Measurements from ENCODE around the gene SSX2B.
"Not testable (repeated sequence)": the region's sequence is repeated elsewhere in the genome, so short reads cannot be mapped to it uniquely, and the experiment has no call there.

Gene SSX2B, protein sequence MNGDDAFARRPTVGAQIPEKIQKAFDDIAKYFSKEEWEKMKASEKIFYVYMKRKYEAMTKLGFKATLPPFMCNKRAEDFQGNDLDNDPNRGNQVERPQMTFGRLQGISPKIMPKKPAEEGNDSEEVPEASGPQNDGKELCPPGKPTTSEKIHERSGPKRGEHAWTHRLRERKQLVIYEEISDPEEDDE

DNA sequence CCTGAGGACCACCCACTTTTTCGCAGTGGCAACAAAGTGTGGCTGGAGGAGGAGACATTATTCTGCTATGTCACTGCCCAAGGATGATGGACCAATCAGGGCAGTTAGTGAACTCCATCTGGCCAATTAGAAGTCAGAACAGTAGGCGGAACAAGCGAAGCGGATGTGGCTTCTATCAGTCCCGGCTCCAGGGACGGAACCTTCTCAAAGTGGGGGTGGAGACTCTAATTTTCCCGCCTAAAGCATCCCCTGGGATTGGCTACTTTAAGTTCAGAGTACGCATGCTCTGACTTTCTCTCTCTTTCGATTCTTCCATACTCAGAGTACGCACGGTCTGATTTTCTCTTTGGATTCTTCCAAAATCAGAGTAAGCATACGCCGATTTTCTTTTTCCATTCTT is at the start of gene SSX2B:
SSX2B (plus strand) TSS at position 301 of the 400 bp plus-strand sequence. CDS start 1,429 bp downstream, outside the sequence.
- not testable (repeated sequence) for DNase-seq (ENCODE audit: low read depth, low spot score)

DNA sequence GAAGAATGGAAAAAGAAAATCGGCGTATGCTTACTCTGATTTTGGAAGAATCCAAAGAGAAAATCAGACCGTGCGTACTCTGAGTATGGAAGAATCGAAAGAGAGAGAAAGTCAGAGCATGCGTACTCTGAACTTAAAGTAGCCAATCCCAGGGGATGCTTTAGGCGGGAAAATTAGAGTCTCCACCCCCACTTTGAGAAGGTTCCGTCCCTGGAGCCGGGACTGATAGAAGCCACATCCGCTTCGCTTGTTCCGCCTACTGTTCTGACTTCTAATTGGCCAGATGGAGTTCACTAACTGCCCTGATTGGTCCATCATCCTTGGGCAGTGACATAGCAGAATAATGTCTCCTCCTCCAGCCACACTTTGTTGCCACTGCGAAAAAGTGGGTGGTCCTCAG is 44.0 kb upstream of the SSX2B start, which contains the start of gene SSX2:
SSX2 (minus strand) TSS at position 101 of the 400 bp plus-strand sequence. CDS start 1,429 bp downstream, outside the sequence.
- DNase-seq (ENCODE audit: low read depth, low spot score) = not testable (repeated sequence)

DNA sequence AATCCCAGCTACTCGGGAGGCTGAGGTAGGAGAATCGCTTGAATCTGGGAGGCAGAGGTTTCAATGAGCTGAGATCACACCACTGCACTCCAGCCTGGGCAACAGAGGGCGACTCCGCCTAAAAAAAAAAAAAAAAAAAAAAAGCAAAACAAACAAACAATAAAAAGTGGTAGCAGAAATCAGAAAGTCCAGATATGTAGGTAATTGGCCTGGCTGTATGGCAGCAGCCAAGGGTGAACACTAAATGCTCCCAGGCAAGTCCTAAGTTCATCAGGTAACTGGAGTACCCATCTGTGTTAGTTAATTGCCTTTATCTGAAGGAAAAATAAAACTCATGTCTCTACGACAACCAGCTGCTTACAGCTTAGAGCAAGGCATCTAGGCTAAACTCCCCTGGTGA is 14.9 kb downstream of the SSX2B start:
- DNase-seq (ENCODE audit: low read depth, low spot score) = not testable (repeated sequence)

DNA sequence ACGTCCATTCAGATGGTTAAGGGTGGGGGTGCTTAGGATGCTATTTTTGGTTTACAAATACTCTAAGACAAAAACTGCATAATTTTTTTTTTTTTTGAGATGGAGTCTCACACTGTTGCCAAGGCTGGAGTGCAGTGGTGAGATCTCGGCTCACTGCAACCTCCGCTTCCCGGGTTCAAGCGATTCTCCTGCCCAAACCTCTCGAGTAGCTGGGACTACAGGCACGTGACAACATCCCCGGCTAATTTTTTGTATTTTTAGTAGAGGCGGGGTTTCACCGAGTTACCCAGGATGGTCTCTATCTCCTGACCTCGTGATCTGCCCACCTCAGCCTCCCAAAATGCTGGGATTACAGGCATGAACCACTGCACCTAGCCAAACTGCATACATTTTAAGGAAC is 22.5 kb downstream of the SSX2B start:
- DNase-seq (ENCODE audit: low read depth, low spot score) = not testable (repeated sequence)

- not testable (repeated sequence) for DNase-seq (ENCODE audit: low read depth, low spot score)
Observed at GRCh38 chrX:52797327-52797726, 46.3 kb downstream of the SSX2B start, which contains the start of gene SPANXN5. Gene SPANXN5 (minus strand): TSS chrX:52797427. CDS start chrX:52797348, 79 bp downstream.

DNA sequence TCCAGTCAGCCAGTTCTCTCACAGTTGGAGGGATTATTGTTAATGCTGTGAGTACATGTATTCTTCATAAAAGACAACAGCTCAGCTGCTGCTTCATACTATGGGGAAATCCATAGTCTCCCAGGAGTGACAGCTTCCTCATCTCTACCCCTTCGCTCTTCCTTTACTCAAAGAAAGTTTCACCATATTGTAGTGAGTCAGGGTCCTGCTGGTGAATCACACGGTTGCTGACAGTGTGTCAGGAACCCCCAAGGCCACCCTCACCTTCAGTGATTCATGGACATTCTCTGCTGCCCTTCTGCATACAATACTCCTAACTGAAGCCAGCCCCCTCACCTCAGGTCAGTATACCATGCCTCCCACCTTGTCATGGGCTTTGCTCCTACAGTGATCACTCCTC is 53.8 kb downstream of the SSX2B start:
- DNase-seq (ENCODE audit: low read depth, low spot score) = not testable (repeated sequence)
